Dermis blood vessel endothelial cell (primary cell): Measurements from ENCODE around the gene BDKRB1. TPM values are rescaled to one million over a fixed set of nuclear protein-coding genes. Genes with fewer than 3 reads are reported as not detected.

Experiments
- DNase-seq: peaks from one replicate; pipeline ENCODE4 v3.0.0; 2010
- total RNA-seq: library from RNA; depleted of rRNA; stranded (reverse); fragments of >200 nt; gene quantifications from 2 replicates; pipeline ENCODE4 v1.2.3, GENCODE V29; 2014

Gene BDKRB1
- total RNA-seq, 1 donor from 2014 or later: not detected

DNA sequence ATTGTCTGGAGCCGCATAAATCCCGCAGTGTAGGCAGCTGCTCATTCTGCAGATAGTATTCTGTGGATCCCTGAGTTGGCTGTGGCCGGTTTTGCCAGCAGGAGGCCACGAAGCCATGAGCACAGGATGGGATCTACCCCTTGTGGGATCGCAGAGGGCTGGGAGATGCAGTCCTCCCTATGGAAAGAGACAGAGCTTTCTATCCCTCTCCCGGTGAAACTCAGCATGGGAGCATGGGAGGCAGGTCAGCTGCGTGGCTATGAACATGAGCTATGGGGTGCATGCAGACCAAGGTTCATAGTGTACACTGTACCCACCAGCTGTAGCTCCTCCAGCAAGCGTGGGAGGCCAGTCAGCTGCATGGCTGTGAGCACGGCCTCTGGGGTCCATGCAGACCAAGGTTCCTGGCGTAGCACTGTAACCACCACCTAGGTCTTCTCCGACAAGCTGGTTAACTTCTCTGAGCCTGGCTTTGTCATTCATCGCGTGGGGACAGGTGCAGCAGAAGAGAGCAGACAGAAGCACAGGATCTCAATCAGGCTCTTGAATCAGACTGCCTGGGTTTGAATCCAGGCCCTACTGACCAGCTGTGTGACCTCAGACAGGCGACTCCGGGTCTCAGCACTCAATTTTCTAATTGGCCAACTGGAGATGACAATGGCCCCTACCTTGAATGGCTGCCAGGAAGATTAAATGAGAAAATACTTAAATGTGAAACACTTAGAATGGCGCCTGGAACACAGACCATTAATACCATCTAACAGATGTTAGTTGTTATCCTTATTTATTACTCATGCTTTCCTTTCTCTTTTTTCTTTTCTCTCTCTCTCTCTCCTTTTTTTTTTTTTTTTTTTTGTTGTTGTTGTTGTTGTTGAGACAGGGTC, 6.0 kb downstream of the BDKRB1 start:
- DNase-seq: no peak

DNA sequence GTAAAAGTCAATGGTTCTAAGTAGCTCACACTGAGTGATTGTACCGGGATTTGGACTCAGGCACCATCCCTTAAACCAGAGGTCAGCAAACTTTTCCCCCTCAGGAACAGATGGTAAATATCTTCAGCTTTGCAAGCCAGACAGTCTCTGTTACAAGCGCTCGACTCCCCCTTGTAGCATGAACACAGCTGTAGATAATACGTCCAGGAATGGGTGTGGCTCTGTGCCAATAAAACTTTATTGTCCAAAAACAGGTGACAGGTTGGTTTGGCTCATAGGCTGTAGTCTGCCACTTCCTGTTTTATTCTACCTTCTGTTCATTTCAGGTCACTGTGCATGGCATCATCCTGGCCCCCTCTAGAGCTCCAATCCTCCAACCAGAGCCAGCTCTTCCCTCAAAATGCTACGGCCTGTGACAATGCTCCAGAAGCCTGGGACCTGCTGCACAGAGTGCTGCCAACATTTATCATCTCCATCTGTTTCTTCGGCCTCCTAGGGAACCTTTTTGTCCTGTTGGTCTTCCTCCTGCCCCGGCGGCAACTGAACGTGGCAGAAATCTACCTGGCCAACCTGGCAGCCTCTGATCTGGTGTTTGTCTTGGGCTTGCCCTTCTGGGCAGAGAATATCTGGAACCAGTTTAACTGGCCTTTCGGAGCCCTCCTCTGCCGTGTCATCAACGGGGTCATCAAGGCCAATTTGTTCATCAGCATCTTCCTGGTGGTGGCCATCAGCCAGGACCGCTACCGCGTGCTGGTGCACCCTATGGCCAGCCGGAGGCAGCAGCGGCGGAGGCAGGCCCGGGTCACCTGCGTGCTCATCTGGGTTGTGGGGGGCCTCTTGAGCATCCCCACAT, 7.6 kb downstream of the BDKRB1 start:
- no peak for DNase-seq

- no peak for DNase-seq
Observed at GRCh38 chr14:96264200-96264553, 8.2 kb downstream of the BDKRB1 start.

GRCh38 chr14:96264853-96265252, 8.8 kb downstream of the BDKRB1 start:
- DNase-seq: no peak

DNA sequence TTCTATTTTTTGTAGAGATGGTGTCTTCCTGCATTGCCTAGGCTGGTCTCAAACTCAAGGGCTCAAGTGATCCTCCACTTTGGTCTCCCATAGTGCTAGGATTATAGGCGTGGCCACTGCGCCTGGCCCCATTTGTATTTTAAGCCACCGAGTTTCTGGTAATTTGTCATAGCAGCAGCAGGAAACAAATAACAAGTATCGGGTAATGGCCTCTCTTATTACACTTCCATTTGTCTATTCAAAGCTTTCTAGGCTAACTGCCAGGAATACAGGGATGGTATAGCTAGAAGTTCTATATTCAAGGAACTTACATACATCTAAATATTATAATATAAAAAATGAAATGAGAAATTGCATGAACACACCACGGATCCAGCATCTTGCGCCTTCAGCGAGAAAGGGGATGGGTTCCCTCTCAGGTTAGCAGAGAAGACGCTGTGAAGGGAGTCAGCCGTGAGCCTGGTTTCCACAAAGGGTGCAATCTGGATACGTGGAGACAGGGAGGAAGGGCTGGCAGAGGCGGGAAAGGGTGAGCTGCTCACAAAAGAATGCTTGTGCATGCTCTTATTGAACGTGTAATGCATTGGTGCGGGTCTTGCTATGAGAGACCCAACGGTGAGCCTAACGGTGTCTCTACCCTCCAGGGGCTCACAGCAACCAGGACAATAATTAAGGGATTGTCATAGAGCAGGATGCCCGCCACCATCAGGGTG, 9.5 kb downstream of the BDKRB1 start:
- DNase-seq: no peak

GRCh38 chr14:96267336-96267735, 11.3 kb downstream of the BDKRB1 start:
- peak; percentile 12 for DNase-seq

DNA sequence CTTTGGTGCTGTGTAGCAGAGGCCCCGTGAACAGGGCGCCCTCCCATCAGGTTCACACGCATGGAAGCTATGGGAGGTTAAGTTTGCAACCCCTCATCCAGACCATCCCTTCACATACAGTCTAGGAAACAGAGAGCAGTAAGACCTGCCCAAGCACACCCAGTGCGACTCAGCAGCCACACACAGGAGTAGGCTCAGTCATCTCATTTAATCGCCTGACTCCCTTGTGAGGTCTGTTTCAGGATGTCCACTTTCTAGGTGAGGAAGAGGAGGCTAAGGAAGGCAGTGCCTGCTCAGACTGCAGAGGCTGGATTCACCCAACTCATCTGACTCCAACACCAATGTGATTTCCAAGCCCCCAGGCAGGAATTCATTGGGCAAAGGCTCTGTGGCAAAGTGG, 11.9 kb downstream of the BDKRB1 start:
- DNase-seq: no peak

GRCh38 chr14:96268431-96269358, 12.7 kb downstream of the BDKRB1 start:
- DNase-seq: peak; percentile 15

GRCh38 chr14:96269359-96269710, 13.3 kb downstream of the BDKRB1 start:
- DNase-seq: no peak

DNA sequence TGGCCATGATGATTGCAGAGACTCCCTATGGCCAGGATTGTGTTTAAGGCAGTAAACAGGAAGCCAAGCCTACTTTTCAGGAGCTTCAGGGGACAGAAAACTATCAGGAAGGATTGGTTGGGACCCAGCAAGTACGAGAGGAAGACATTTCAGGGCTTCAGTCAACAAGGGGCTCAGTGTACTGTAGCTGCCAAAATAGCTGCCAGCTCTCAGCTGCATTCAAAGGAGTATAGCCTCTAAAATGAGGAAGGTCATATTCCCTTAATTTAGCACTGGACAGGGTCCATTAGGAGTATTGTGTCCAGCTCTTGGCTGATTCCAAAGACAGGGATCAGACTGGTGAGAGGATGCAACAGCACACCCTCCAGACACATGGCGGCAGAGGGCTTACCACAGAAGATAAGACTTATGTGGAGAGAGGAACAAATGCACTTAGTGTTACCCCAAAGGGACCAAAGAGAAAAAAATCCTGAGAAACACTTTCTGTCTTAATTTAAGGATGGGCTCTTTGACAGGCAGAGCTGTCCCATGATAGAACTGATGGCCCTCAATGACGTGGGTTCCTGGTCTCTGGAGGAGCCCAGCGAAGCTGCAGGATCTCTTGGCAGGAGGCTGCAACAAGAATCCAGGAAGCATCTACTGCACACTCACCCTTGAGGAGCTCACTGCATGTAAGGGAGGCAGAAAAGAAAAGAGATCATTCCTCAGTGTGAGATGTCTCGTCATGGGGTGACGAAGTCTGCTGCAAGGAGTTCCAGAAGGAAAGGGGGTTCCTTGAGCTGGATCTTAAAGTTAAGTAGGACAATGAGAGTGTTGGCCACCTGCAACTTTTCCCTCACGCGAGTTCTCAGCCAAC, 14.8 kb downstream of the BDKRB1 start:
- DNase-seq: no peak

GRCh38 chr14:96271421-96271762, 15.4 kb downstream of the BDKRB1 start:
- DNase-seq: no peak

DNA sequence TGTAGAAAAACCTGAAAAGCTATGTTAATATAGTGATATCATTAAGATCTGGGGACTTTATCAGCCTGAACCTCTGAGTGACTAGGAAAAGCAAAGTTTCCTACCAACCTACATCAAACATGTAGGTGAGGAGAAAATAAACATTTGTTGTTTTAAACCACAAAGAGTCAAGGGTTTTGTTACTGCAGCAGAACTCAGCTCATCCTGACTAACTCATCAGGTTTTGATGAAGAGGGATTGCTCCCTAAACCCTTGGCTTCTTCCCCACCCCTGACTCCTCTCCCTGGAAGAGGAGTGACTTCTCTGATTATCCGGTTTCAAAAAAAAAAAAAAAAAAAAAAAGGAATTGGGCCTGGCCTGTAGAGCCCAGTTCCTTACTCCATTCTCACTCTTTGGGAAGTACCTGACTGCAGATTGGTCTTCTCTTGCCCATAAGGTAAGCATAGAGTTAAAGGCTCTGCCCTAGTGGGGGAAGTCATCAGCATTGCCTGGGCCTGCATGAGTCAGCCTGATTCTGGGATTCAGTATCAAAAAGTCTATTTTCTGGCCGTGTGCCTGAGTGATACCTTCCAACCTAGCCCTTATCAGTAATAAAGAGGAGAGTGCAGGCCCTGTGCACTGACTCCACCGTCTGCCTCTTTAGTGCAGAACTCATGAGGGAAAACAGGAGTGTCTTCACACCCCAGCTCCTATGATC, 16.9 kb downstream of the BDKRB1 start:
- DNase-seq: no peak

DNA sequence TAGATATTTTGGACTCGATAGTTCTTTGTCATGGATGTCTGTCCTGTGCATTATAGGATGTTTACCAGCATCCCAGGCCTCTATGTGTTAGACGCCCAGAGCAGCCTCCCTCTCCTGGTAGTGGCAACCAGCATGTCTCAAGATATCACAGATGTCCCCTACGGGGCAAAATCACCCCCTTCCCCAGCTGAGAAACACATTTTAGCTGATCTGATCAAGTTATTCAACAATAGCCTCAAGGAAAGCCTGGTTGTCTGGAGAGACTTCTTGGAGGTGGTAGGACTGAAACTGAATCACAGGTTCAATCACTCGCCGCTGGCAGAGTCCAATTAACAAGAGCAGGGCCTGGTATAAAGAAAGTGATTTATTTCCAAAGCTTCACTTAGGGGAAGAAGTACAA, 17.6 kb downstream of the BDKRB1 start:
- no peak for DNase-seq

DNA sequence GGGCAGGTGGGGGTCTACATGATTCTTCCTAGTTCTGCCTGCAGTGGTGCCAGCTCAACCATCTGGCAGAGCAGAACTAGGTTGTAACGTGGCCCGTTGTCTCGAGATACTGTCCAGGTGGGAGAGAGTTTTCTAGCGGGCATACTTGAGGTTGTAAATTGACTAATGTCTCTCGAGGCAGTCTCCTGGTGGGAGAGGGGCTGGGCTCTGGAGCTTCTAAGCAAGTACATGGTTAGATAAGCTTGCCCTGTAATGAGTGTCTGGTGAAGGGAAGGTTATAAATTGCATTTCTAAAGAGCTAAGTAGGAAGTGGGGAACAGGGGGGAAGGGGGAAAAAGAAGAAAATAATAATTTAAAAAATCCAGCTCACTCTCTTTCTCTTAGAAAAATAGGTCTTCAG, 18.1 kb downstream of the BDKRB1 start:
- DNase-seq: no peak

DNA sequence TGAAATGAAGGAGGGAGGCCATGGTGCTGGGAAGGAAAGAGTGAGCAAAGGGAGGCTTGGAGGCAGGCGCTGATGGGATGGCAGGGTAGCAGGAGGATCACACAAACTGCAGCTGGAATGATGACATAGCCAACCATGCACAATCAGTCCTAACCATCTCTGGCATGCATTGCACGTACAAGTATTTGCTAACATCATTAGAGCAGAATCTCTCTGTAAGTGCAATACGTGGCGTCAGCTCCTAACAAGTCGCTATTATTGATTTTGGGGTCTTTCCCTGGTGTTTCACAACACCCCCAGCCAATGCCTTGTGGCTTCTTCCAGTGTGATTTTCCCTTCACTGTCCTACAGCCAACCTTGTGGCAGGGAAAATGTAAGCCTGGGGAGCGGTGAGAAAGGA, 18.5 kb downstream of the BDKRB1 start:
- DNase-seq: no peak

- DNase-seq: peak; percentile 72
Observed at GRCh38 chr14:96275177-96276112, 19.4 kb downstream of the BDKRB1 start.

- no peak for DNase-seq
Observed at GRCh38 chr14:96277890-96278289, 21.9 kb downstream of the BDKRB1 start.

DNA sequence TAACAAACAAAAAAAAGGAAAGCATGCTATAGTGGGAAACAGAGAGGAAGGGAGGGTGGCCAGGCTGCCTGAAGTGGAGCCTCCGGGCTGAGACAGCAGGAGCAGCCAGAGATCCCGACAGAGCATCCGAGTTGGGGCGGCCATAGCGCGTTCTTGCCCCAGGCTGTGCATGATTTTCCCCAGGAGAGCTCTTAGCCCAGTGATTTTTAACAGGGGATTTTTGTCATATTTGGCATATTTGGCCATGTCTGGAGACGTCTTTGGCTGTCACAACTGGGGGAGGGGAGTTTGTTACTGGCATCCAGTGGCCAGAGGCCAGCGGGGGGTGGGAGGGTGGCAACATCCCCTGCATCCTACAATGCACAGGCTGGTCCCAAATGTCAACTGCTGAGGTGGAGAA, 23.6 kb downstream of the BDKRB1 start:
- no peak for DNase-seq

DNA sequence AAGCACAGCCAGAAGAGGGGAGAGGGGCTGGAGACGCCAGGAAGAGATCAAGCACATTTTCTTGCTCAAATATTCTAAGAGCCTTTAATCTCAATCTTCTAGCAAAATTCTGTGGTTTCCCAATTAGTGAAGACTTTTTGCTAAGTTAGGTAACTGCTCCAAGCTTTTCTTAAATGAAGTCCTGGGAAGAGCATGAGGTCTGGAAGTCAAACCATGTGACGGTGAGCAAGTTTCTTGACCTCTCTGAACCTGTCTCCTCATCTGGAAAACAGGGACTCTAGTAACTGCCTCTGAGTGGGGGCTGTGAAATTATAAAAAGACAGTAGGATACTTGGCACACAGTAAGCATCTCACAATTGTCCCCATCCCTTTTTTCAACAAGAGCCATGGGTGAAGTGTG, 24.1 kb downstream of the BDKRB1 start:
- no peak for DNase-seq

- DNase-seq: no peak
Observed at GRCh38 chr14:96281486-96281885, 25.5 kb downstream of the BDKRB1 start.
